ENCODE results near the gene CARM1.
"Not testable (repeated sequence)": the region's sequence is repeated elsewhere in the genome, so short reads cannot be mapped to it uniquely, and the experiment has no call there.

Gene CARM1

DNA sequence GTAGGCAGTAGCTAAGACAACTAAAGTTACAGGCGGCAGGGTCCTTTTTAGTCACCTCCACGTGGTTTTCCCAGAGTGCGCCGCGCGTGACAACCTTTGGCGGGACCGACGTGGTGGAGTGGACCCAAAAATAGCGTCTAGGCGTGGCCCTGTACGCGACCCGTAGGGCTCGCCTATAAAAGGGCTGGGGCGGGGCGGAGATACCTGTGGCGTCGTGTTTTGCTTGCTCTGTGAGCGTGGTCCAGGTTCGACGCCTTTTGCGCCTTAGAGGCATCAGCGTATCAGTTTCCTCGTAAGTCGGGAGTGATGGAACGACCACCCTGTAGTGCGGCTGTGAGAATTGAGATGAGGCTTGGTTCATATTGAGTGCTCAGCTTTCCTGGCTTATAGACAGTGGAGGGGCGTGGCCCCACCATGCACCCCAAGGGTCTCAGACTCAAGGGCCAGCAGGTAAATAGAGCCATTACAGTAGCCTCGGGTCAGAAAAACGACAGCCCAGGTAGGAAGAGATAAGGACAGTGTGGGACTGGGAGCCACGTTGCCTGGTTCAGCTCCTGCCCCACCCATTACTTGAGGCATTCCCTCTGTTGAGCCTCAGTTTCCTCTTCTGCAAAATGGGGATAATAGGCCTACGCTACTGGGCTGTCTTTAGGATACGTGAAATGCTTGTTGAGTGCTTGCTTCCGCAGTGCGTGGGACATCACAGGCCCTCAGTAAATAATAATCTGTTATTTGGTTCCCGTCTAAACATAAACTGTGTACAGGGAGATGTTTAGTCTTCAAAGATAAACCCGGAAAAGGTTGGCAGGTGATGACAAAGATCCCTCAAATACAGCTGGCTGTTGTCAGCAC, 34.6 kb upstream of the CARM1 start:
- DNase-seq (ENCODE audit: low read depth), result peak; percentile 87
- peak overlapping the region; percentile 67 for H3K4me3 ChIP-seq (ENCODE audit: low read depth, low read length)
- TF ChIP-seq, protein P1, sequence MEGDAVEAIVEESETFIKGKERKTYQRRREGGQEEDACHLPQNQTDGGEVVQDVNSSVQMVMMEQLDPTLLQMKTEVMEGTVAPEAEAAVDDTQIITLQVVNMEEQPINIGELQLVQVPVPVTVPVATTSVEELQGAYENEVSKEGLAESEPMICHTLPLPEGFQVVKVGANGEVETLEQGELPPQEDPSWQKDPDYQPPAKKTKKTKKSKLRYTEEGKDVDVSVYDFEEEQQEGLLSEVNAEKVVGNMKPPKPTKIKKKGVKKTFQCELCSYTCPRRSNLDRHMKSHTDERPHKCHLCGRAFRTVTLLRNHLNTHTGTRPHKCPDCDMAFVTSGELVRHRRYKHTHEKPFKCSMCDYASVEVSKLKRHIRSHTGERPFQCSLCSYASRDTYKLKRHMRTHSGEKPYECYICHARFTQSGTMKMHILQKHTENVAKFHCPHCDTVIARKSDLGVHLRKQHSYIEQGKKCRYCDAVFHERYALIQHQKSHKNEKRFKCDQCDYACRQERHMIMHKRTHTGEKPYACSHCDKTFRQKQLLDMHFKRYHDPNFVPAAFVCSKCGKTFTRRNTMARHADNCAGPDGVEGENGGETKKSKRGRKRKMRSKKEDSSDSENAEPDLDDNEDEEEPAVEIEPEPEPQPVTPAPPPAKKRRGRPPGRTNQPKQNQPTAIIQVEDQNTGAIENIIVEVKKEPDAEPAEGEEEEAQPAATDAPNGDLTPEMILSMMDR (IDR thresholded peaks at IDR 0.05; ENCODE audit: low read depth, low read length, missing control alignments), result no peak

GRCh38 chr19:10837649-10838048, 33.7 kb upstream of the CARM1 start:
- not testable (repeated sequence) for H3K4me3 ChIP-seq (ENCODE audit: low read depth, low read length); DNase-seq (ENCODE audit: low read depth)

DNA sequence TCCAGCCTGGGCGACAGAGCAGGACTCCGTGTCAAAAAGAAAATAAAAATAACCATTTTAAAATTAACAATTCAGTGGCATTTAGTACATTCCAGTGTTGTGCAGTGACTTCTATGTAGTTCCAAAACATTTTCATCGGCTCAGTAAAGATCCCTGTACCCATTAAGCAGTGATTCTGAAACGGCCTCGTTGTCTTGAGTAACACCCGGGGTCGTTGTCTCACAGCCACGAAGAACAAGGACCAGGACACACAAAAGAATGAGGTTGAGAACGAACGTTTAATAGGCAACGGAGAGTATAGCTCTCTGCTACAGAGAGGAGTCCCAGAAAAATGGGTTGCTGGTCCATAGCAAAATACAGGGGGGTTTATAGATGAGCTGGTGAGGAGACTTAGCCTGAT, 33.0 kb upstream of the CARM1 start:
- no peak overlapping the region for H3K4me3 ChIP-seq (ENCODE audit: low read depth, low read length)
- DNase-seq (ENCODE audit: low read depth), result no peak
- TF ChIP-seq, protein P1 (IDR thresholded peaks at IDR 0.05; ENCODE audit: low read depth, low read length, missing control alignments), result no peak

DNA sequence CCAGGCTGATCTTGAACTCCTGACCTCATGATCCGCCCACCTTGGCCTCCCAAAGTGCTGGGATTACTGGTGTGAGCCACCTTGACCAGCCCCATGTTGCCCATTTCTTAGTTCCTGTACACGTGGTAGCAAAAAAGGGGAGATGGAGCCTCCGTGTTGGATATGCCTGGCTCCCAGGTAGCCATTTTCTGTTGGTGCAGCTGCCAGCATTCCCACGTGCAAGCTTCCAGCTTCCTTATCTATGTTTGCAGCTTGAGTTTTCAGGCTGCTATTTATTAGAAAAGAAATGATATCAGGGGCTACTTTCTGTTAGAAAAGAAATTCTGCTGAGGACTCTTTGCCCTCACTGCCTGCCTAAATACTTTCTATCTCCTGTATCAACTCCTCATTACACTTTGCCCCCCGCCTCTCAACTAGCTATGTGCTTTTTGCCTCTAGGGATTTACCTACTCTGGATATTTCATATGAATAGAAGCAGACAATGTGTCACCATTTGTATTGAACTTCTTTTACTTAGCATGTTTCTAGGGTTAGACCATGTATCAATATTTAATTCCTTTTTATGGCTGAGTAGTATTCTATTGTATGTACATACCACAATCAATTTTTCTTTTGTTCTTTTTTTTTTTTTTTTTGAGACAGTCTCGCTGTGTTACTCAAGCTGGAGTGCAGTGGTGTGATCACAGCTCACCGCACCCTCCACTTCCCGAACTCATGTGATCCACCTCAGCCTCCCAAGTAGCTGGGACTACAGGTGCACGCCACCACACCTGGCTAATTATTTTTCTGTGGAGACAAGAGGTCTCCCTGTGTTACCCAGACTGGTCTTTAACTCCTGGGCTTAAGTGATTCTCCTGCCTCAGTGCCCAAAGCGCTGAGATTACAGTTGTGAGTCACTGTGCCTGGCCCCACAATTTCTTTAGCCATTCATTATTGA, 32.0 kb upstream of the CARM1 start:
- H3K4me3 ChIP-seq (ENCODE audit: low read depth, low read length), result no peak overlapping the region
- DNase-seq (ENCODE audit: low read depth), result no peak
- TF ChIP-seq, protein P1 (IDR thresholded peaks at IDR 0.05; ENCODE audit: low read depth, low read length, missing control alignments), result no peak

DNA sequence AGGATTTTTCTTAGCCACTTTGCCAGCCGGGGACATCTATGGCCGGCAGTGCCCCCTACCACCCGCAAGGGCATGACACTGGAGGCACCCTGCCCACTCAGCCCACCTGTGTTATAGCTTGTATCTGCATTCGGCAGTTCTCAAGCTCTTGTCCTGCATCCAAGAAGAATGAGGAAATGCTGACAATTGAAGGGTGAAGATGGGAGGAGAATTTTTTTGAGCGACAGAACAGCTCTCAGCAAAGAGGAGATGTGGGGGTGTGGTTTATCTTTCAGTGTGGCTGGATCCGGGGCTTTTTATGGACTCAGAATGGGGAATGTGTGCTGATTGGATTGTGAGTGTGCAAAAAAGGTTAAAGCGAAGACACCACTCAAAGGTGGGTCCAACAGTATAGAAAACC, 28.6 kb upstream of the CARM1 start:
- H3K4me3 ChIP-seq (ENCODE audit: low read depth, low read length), result no peak overlapping the region
- TF ChIP-seq, protein P1 (IDR thresholded peaks at IDR 0.05; ENCODE audit: low read depth, low read length, missing control alignments), result no peak
- DNase-seq (ENCODE audit: low read depth), result no peak

DNA sequence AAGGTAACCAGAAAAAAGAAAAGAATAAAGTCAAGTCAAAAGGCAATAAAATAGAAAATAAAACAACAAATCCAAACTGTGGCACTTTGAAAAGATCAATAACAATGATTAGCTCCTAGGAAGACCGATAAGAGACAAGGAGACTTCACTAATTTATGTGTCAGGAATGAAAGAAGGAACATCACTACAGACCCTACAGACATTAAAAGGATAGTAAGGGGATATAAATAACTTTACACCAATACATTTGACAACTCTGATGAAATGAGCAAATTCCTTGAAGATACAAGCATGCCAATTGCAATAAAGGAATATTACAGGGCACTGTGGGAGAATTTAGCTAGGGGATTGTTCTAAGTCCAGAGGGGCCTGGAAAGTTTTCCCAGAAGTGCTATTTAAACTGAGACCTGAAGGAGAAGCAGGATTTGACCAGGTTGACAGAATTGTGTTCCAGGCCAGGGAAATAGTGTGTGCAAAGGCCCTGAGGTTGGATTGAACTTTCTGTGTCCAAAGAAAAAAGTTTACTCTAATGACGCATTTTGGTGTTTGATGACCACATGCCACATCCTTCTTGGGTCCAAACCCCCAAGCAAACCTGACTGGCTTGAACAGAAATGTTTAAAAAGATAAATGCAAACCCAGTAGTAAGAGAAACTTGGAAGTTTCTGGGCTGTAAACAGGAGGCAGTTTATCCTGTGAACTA, 24.7 kb upstream of the CARM1 start:
- DNase-seq (ENCODE audit: low read depth), result no peak
- no peak overlapping the region for H3K4me3 ChIP-seq (ENCODE audit: low read depth, low read length)
- TF ChIP-seq, protein P1 (IDR thresholded peaks at IDR 0.05; ENCODE audit: low read depth, low read length, missing control alignments), result no peak

All from GM12864 (cell line).